ENCODE data around the gene HEXIM2.
"Not testable (repeated sequence)": the region's sequence is repeated elsewhere in the genome, so short reads cannot be mapped to it uniquely, and the experiment has no call there.

HEXIM2 gene, protein sequence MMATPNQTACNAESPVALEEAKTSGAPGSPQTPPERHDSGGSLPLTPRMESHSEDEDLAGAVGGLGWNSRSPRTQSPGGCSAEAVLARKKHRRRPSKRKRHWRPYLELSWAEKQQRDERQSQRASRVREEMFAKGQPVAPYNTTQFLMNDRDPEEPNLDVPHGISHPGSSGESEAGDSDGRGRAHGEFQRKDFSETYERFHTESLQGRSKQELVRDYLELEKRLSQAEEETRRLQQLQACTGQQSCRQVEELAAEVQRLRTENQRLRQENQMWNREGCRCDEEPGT

DNA sequence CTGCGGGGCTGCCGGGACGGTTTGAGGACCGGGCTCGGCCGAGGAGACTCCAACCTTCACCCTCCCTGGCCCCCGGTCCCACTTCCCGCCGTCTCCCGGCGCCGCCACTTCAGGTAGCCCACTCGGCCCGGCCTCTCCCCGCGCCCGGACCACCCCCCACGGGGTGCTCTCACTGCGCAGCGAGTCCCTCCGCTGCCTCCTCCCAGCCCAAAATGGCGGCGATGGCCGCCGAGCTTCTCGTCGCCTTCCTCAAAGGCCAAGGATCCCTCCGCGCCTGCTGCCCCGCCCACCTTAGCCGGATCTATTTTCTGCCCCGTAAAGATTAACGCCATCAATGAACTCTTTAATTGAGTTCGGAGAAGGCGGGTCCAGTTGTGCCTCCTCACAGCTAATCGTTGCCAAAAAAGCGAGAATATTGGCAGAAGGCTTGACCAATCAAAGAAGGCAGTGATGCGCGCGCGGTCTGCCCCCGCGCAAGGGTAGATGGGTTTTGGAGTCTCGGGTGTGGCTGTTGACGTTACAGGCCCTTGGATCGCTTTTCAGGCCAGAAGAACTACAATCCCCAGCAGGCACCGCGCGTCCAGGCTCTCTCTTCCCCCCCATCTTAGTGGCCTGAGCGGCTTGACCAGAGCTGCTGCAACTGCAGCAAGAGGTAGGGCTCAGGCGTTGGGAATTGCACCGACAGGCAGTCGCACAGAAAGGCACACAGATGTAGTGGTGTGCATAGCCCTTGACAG is at the start of gene HEXIM2:
Gene HEXIM2 (plus strand): TSS at position 588 of the 737 bp plus-strand sequence. CDS start 919 bp downstream, outside the sequence.
- DNase-seq, result peak; percentile 99

DNA sequence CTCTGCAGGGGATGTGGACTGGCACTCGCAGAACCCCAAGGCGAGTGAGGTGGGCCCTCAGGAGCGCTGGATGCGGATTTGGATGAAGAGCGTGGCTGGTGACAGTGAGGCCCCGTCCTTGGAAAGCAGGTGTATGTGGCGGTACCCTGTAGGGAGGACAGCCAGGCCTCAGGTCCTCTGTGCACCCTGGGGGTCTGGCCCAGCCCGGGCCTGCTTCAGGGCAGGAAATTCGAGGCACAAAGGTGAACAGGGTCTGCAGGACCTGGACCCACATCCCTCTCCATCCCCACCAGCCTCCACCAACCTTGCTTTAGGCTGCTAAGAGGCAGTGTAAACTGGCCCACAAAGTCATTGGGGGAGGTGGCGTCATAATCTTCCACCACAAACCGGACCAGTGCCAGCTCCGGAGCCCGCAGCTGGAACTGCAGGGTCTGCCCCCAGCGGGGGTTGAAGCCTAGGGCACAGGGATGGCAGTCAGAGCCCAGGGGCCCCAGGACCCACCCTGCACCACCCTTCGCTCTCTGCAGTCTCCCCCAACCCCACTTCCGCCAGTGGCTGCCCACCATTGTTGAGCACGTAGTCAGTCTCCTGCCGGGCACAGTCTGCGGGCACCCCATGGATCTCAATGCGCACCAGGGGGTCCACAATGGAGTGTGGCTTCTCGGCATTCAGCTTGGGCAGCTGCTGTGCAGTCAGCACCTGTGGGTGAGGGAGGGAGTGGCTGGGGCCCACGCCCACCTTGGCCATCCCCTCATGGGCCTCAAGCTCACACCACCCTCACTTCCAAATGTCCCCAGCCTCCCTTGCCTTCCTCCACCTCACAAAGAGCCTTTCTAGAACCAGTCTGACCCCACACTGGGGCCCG is 48.9 kb upstream of the HEXIM2 start:
- DNase-seq, result no peak

DNA sequence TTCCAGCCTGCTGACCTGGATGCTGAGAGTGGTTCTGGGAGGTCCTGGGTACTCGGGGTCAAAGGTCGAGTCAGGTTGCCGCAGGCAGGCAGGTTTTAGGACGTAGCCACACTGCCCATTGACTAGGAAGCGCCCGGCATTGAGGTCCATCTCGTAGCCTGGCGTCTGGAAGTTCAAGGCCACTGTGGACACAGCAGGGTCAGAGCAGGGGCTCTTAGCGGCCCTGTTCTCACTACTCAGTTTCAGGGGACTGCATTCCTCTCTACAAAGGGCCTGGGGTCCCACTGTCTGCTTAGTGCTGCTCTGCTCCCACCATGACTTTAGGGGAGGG is 48.3 kb upstream of the HEXIM2 start:
- no peak for DNase-seq

DNA sequence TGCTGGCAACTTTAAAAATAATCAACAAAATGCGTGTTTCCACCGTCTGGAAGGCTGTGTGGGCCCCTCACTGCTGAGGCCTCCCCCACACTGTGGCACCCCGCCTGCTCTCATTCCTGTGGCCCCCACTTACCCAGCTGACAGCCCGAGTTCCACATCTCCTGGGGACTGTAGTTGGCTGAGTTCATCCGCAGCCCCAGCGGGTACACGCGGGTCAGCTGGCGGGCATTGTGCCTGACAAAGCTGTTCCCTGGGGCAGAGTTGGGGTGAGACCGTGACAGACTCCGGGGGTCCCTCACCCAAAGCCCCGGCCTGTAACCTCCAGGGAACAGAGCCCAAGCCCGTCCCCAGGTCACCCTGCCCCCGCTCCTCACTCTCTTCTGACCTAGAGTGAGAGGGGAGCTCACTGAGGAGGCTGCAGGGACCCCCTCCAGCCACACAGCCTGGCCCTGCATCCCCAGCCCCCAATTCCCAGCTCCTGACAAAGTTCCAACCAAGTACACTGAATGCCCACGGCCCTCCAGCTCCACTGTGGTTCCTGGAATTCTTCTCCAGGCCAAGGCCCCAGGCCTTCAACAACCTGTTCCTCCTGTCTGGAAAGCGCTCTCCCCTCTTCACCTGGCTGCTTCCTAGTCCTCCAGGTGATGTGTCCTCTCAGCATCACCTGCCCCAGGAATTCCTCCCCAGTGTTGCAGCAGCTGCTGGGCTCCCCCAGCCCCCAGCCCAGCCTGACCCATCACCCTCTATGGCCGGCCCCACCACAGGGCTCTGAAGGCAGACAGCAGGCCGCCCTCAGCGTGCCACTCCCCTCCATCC is 47.4 kb upstream of the HEXIM2 start:
- DNase-seq, result no peak

DNA sequence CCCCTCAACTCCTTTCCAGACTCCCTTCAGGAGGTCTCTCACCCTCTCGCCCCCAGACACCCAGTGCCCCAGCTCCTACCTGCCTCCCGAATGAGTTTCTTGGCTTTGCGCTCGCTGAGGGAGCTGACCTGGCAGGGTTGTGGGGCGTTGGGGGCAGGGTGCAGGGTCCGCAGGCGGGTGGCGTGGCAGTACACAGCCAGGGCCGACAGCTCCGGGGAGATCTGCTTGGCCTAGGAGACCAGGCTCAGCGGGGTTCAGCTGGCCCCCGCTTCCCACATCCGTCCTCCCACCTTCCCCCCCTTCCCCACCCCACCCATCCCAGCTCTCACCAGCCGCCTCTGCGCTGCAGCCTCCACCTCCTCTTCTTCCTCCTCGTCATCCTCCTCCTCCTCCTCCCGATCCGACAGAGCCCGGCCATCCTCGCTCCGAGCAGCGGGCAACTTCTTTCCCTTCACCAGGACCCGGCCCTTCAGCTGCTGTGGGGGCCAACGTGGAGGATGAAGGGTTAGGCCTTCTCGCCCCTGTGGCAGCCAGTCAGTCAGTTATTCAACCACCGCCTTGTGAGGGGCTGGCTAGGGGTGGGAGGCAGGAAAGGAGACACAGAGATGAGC is 46.6 kb upstream of the HEXIM2 start:
- no peak for DNase-seq

DNA sequence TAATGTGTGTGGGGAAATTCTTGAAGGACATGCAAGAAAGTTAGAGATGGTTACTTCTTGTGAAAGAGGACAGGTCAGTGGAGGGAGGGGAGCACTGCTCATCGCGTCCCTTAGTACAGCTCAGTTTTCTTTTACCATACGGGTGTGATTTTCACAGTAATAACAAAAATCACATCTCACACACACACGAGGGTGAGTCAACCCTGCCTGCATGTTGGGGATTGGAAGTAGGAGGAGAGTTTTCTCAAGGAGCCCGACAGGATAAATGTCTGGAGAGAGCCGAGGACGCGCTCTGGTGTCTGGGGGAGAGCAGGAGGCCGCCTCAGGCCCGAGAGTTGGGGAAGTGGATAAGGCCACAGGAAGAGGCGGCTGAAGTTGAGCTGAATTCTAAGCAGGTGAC is 45.8 kb upstream of the HEXIM2 start:
- DNase-seq, result no peak

DNA sequence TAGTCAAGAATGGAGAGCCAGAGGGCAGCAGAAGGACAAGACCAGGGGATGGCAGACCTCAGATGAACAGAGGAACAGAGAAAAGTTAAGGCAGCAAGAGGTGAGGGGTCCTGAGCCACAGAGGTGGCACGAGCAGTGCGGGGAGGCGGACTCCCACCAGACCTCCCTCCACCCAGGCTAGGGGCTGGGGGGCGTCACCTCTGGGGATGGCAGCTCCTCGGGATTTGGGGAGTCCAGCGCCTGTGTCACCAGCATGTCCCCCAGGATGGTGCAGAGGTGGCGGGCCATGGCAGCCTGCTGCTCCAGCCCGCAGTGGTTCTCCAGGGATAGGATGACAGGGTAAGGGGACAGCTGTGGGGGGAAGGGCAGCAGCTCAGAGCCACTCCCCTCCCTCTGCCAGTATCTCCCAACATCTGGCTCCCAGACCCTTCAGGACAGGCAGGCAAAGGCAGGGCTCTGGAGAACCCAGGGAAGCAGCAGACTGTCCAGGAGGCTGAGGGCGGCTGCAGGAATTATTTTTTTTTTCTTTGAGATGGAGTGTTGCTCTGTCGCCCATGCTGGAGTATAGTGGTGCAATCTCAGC is 45.1 kb upstream of the HEXIM2 start:
- DNase-seq, result no peak

DNA sequence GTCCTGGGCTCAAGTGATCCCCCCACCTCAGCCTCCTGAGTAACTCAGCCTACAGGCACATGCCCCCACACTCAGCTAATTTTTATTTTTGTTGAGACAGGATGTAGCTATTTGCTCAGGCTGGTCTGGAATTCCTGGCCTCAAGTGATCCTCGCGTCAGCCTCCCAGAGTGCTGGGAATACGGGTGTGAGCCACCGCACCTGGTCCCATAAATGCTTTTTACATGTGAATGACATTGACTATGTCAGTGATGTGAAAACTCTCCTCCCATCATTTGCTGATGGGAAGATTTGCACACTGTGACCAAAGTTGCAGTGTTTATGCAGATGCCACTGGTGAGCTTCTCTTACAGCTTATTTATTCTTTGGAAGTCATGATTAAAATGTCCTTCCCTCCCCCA is 44.3 kb upstream of the HEXIM2 start:
- DNase-seq, result no peak

DNA sequence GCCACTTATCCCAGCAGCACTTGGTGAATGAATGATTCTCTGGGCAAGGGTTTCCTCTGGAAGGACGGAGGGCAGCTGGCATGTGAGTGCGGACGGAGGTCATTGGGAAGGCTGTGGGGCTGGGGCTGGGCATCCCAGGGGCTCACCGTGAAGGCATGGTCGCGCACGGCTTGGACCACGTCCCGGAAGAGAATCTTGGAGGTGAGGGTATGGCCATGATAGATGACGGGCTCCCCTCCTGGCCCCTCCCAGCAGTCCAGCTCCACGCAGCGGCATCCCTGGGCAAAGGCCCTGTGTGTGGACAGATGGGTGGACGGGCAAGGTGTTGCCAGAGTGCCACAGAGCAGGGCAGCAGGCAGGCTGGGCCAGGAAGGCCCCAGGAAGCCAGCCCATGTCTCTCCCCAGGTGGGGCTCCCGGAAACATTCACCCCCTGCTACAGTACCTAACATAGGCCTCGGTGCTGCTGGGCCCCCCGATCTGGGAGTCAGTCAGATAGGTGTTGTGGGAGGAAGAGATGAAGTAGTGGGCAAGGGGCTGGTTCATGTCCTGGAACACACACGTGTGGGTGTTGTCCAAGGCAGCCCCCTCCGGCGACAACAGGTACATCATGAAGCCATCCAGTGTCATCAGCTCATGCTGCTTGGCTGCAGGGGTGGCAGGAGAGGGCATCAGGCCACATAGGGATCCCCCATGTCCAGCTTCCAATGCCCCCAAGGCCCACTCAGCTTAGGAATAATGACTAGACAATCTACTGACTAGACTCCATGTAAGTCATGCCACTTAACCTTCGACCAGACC is 43.6 kb upstream of the HEXIM2 start:
- DNase-seq, result no peak

DNA sequence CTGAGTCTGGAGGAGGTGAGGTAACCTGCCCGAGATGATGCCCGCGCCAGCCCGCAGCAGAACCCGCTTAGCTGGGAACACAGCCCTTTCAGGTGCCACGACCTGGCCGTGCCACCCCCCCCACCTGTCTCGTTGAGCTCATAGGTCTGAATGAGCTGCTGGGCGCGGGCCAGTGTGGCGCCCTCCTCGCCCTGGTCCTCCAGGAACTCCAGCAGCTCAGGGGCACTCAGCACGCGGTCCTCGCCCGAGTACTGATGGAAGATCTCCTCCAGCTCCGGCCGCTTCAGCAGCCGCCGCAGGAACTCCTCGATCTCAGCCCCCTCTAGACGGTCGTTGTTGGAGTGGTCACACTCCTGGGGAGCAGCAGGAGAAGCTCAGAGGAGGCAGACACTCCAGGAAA is 43.0 kb upstream of the HEXIM2 start:
- DNase-seq, result no peak

DNA sequence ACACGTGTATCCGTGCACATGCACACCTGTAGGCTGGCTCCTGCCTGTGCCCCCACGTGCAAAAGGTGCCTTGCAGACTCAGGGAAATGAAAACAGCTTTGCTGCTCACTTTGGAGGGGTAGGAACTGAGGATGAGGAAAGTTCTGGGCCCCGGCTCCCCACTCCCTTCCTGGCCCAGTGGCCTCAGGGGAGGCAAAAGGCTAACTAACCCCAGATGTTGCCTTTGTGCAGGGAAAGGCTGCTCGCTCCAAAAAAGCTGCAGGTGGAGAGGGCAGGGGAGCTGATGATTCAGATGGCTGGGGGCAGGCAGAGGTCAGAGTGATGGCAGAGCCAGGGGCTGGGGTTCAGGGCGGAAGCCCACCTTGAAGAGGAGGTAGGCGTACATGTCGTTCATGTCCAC is 41.7 kb upstream of the HEXIM2 start:
- no peak for DNase-seq

DNA sequence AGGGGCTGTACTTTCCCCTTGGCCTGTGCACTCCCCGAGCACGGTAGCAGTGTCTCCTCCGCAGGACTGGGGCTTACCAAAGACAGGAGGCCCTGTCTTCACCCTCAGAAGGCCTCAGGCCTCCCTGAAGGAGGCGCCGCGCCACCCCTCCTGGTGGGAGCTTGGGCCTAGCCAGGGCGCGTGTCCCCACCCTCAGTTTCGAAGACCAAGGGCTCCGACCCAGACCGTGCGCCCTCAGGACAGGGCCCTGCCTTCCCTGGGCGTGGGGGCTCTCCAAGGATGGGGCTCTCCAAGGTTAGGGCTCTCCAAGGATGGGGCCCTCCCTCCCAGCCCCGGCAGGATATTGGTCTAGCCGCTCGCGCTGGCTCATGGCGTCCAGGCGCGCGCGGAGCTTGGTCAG is 41.1 kb upstream of the HEXIM2 start:
- DNase-seq, result no peak

DNA sequence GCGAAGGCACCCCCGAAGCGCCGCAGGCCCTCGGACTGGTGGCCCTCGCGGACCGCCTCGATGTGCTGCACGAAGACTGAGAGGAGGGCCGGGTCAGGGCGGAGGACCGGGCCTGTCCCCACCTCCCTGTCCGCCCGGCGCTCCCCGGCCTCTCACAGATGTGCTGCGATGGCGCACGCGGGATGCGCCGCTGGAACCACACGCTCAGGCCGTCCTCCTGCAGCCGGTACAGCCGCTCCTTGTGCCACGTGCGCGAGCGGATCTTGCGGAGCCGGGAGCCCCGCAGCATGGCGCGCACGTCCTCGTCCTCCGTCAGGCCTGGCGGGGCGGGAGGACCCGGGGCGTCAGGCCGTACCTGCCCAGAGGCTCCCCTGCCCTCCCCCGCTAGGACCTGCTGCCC is 40.6 kb upstream of the HEXIM2 start:
- DNase-seq, result no peak

DNA sequence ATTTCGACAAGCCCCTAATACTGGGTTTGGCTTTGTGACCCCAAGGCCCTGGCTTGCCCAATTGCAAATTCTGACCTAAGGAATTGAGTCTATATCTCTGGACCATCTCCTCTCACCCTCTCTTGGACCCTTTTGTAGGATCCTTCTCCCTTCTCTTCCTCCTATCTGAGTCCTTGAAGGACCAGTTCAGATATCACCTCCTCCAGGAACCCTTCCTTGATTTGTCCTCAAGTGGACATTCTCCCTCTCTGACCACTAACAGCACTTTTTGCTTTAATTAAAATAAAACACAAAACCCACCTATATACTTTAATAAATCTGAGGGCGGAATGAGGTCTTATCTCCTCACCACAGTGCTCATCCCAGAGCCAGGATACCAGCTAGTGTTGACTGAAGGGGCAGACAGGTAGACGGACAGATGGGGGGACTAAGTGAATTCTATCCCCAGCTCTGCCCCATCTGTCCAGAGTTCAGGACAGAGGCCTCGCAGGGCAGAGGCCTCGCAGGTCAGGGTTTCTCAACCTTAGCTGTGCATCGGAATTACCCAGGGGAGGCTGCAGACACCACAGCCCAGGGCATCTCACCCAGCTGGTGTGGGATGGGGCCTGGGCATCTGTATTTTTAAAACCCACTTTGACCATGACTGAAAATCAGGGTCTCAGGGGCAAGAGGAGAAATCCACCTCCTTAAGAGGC is 38.5 kb upstream of the HEXIM2 start:
- no peak for DNase-seq

DNA sequence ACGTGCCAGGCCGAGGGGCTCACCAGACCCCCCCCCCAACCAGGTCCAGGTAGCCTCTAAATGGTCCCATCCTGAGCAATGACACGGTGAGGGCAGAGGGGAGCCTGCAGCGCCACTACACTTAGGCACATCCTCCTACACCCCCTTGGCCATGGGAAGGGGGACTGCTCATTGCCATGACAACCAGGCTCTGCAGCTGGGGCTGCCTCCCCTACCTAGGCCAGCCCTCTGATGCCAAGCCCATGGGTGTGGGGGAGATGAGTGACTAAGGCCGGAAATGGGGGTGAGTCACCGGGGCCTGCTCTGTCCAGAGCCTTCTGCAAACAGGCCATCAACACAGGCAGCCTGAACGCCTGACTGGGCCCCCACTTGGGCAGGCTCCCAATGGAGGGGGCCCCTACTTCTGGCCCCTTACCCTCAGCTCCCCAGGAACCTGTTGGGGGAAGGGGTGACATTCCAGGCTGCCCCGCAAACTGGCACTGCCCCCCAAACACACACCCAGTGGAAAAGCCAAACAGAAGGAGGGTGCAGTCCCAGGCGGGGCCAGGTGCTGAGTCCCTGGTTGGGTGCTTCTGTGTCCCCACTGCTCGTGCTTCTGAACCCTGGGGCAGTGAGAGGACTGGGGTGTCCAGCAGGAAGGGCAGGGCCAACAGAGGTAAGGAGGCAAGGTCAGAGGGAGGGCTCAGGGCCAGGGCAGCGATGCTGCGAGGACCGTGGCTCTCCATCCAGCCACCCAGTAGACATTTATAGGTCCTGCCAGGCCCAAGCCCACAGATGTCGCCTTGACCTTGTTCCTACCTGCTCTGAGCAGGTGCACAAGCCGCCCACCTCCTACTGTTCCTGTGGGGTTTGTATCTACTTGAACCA is 37.5 kb upstream of the HEXIM2 start:
- DNase-seq, result no peak

DNA sequence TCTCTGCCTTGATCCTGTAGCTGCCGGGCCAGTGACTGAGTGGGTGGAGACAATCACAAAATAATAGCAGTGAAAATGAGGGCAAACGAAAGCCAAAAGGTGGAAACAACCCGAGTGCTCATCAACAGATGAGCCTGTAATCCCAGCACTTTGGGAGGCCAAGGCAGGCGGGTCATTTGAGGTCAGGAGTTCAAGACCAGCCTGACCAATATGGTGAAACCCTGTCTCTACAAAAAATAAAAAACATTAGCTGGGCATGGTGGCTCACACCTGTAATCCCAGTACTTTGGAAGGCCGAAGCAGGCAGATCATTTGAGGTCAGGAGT is 36.9 kb upstream of the HEXIM2 start:
- DNase-seq, result not testable (repeated sequence)

DNA sequence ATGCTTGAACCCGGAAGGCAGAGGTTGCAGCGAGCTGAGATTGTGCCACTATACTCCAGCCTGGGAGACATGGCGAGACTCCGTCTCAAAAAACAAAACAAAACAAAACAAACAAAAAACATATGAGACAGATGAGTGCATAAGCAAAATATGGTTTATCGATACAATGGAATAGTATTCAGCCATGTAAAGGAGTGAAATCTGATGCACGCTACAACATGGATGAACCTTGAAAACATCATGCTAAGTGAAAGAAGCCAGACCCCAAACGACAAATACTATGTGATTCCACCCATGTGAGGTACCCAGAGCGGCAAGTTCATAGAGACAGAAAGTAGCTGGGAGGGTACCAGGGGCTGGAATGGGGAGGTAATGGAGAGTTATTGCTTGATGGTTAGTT is 36.2 kb upstream of the HEXIM2 start:
- no peak for DNase-seq

DNA sequence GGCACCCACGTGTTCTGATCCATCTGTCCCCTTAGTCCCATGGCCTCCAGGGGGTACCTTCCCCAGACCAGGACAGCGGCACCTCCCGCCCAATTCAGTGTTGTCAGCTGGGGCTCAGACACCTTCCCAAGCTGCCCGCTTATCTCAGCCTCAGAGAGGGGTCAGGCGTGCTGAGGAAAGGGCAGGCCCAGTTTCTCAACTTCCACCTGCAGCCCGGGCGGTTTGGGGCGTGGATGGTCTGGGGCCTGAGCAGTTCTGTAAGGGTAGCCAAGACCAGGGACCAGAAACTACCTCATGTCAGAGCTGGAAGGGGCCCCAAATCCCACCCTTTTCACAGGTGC is 34.5 kb upstream of the HEXIM2 start:
- DNase-seq, result no peak

DNA sequence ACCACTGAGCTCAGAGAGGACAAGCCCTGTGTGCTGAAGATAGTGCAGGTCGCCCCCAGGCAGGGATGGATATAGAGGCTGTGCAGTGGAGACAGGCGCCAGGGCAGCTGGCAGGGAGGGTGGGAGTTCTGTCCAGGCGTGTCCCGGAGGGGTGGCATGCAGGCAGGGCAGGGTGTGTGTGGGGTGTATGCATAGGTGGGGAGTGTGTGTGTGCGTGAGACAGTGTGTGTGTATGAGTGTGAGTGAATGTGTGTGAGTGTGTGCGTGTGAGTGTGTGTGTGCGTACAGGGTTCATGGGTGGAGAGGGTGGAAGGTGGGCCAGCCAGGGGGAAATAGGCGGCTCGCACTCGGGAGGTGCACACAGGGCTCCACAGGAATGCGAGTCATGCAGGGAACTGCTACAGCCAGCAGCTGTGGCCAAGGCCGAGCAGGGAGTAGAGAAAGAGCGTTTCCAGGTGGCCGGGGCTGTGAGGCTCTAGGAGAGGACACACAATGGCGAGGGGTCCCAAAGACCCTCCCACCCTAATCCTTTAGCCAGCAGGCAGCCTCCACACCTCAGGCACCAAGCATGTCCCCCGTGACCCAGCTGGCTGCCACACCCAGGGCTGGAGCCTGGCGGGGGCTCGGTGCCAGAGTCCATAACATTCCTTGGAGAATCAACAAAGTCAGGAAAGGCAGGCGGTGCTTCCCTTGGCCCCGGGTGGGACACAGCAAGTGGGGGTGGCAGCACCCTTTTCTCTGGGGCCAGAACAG is 34.0 kb upstream of the HEXIM2 start:
- DNase-seq, result no peak
